Neural cell (in vitro differentiated cells): ENCODE data around the gene SLC18A3. TPM values are rescaled to one million over a fixed set of nuclear protein-coding genes. Genes with fewer than 3 reads are reported as not detected.

Source experiments
- H2AFZ ChIP-seq: fragments of 200-600, 300-800 bp; sonication (generic), shearing (Covaris generic); 2 replicates; pipeline ENCODE4 v1.6.0; 2014; ENCODE audit warnings: low read depth, mild to moderate bottlenecking, antibody characterized with exemption, low read length, moderate library complexity
- H3F3A ChIP-seq: fragments of 200-600 bp; shearing (Covaris generic); 2 replicates; pipeline ENCODE4 v1.6.1; 2016; ENCODE audit warnings: mild to moderate bottlenecking, moderate library complexity, mixed read lengths, antibody characterized with exemption, low read length; ENCODE audit not compliant: insufficient read depth, poor library complexity, severe bottlenecking
- H3K27ac ChIP-seq: fragments of 200-600, 300-800 bp; sonication (generic), shearing (Covaris generic); 2 replicates; pipeline ENCODE4 v1.5.1; 2014; ENCODE audit warnings: mild to moderate bottlenecking, low read length, moderate library complexity
- H3K27me3 ChIP-seq: fragments of 300-800, 200-600 bp; sonication (generic), shearing (Covaris generic); 2 replicates; pipeline ENCODE4 v1.6.0; 2014; ENCODE audit warnings: mild to moderate bottlenecking, low read depth, low read length, moderate library complexity; ENCODE audit not compliant: insufficient read depth
- H3K36me3 ChIP-seq: fragments of 300-800, 200-600 bp; sonication (generic), shearing (Covaris generic); 2 replicates; pipeline ENCODE4 v1.5.1; 2014; ENCODE audit warnings: mild to moderate bottlenecking, antibody characterized with exemption, low read length, moderate library complexity; ENCODE audit not compliant: insufficient read depth
- H3K4me2 ChIP-seq: fragments of 300-800, 200-600 bp; sonication (generic), shearing (Covaris generic); 2 replicates; pipeline ENCODE4 v1.6.0; 2014; ENCODE audit warnings: mild to moderate bottlenecking, low read length
- H3K4me3 ChIP-seq: fragments of 300-800, 200-600 bp; sonication (generic), shearing (Covaris generic); 2 replicates; pipeline ENCODE4 v1.5.1; 2014; ENCODE audit warnings: mild to moderate bottlenecking, low read length, moderate library complexity
- H3K79me2 ChIP-seq: fragments of 200-600 bp; shearing (Covaris generic); replicated peaks from 2 replicates; pipeline ENCODE4 v1.6.0; 2014; ENCODE audit warnings: mild to moderate bottlenecking, low read length, moderate library complexity; ENCODE audit not compliant: insufficient read depth
- H3K9ac ChIP-seq: fragments of 300-800, 200-600 bp; sonication (generic), shearing (Covaris generic); 2 replicates; pipeline ENCODE4 v1.6.1; 2016; ENCODE audit warnings: mild to moderate bottlenecking, low read length, mixed read lengths
- H3K9me2 ChIP-seq: fragments of 200-600 bp; shearing (Covaris generic); 2 replicates; pipeline ENCODE4 v1.6.1; 2016; ENCODE audit warnings: mild to moderate bottlenecking, low read length, mixed read lengths; ENCODE audit not compliant: insufficient read depth
- H3K9me3 ChIP-seq: fragments of 200-600, 300-800 bp; sonication (generic), shearing (Covaris generic); 2 replicates; pipeline ENCODE4 v1.6.1; 2016; ENCODE audit warnings: mild to moderate bottlenecking, mixed run types, low read length, moderate library complexity, mixed read lengths
- H4K20me1 ChIP-seq: fragments of 200-600 bp; shearing (Covaris generic); 2 replicates; pipeline ENCODE4 v1.6.1; 2016; ENCODE audit warnings: mild to moderate bottlenecking, mixed run types; ENCODE audit not compliant: insufficient read depth
- CTCF ChIP-seq: fragments of 450-650 bp; IDR thresholded peaks from 2 replicates; pipeline ENCODE4 v1.5.1; 2014; ENCODE audit warnings: antibody characterized with exemption, mild to moderate bottlenecking, moderate library complexity; ENCODE audit not compliant: poor library complexity, severe bottlenecking
- EP300 ChIP-seq: fragments of 450-650 bp; conservative IDR thresholded peaks from 2 replicates; pipeline ENCODE4 v1.6.1; 2014; ENCODE audit warnings: antibody characterized with exemption, mild to moderate bottlenecking, moderate library complexity; ENCODE audit not compliant: poor library complexity, severe bottlenecking
- EZH2 ChIP-seq: fragments of 200-600, 300-800 bp; shearing (Covaris generic), sonication (generic); IDR thresholded peaks from 2 replicates; pipeline ENCODE4 v1.6.1; 2014; ENCODE audit warnings: antibody characterized with exemption, low read length, borderline replicate concordance, mild to moderate bottlenecking; ENCODE audit not compliant: insufficient read depth, poor library complexity, severe bottlenecking
- MXI1 ChIP-seq: fragments of 450-650 bp; conservative IDR thresholded peaks from 2 replicates; pipeline ENCODE4 v1.6.1; 2014; ENCODE audit warnings: antibody characterized with exemption, mild to moderate bottlenecking; ENCODE audit not compliant: poor library complexity, severe bottlenecking
- POLR2AphosphoS5 ChIP-seq: IDR thresholded peaks from 2 replicates; pipeline ENCODE4 v1.6.1; 2012
- RAD21 ChIP-seq: fragments of 450-650 bp; conservative IDR thresholded peaks from 2 replicates; pipeline ENCODE4 v1.6.1; 2014; ENCODE audit warnings: antibody characterized with exemption, mild to moderate bottlenecking, moderate library complexity
- SMC3 ChIP-seq: fragments of 450-650 bp; conservative IDR thresholded peaks from 2 replicates; pipeline ENCODE4 v1.6.1; 2014; ENCODE audit warnings: antibody characterized with exemption, mild to moderate bottlenecking, moderate library complexity; ENCODE audit not compliant: poor library complexity
- TAF1 ChIP-seq: IDR thresholded peaks from 2 replicates; pipeline ENCODE4 v1.6.1; 2012; ENCODE audit warnings: low read depth
- polyA plus RNA-seq: library from polyadenylated mRNA; depleted of rRNA; stranded (reverse); fragments of >200 nt; gene quantifications from 2 replicates; pipeline ENCODE4 v1.2.3, GENCODE V29; 2014
- TF ChIP-seq, protein P1 (sequence below): IDR thresholded peaks from 2 replicates; pipeline ENCODE4 v1.6.1; 2012; ENCODE audit warnings: borderline replicate concordance

The SLC18A3 gene
- polyA plus RNA-seq, 1 donor from 2014 or later = not detected

DNA sequence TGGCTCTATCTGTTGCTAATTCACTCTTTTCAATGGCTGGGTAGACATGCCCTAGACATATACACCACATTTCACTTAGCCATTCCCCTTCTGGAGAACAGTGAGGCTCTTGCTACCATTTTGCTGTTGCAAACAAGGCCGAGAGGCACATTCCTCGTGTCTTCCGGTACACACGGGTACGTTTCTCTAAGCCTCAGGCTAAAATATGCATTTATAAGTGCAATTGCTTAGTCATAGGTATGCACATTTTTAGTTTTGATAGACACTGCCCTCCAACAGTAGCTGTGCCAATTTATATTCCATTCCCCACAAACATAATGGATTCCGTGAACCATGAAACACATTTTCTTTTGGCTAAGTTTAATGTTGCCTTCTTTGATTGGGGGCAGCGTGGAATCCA lies 16.9 kb downstream of the SLC18A3 start:
- Histone ChIP-seq H3K9me2 (no peaks in the 10 kb centered on the region), H2AFZ (no peak overlapping the region), H3K9me3 (no peaks in the 10 kb centered on the region), H3K36me3 (no peaks in the 10 kb centered on the region), H3K4me2 (no peak overlapping the region), H3K79me2 (no peaks in the 10 kb centered on the region), H4K20me1 (no peaks in the 10 kb centered on the region), H3K4me3 (no peak overlapping the region), H3K9ac (no peak overlapping the region), H3K27ac (no peak overlapping the region), H3F3A (no peaks in the 10 kb centered on the region), H3K27me3 (no peaks in the 10 kb centered on the region)
- TF ChIP-seq TAF1 (no peak), CTCF (no peak), POLR2AphosphoS5 (no peak), MXI1 (no peak), EP300 (no peak), RAD21 (no peak), EZH2 (no peak), SMC3 (no peak)
- TF ChIP-seq, protein P1, sequence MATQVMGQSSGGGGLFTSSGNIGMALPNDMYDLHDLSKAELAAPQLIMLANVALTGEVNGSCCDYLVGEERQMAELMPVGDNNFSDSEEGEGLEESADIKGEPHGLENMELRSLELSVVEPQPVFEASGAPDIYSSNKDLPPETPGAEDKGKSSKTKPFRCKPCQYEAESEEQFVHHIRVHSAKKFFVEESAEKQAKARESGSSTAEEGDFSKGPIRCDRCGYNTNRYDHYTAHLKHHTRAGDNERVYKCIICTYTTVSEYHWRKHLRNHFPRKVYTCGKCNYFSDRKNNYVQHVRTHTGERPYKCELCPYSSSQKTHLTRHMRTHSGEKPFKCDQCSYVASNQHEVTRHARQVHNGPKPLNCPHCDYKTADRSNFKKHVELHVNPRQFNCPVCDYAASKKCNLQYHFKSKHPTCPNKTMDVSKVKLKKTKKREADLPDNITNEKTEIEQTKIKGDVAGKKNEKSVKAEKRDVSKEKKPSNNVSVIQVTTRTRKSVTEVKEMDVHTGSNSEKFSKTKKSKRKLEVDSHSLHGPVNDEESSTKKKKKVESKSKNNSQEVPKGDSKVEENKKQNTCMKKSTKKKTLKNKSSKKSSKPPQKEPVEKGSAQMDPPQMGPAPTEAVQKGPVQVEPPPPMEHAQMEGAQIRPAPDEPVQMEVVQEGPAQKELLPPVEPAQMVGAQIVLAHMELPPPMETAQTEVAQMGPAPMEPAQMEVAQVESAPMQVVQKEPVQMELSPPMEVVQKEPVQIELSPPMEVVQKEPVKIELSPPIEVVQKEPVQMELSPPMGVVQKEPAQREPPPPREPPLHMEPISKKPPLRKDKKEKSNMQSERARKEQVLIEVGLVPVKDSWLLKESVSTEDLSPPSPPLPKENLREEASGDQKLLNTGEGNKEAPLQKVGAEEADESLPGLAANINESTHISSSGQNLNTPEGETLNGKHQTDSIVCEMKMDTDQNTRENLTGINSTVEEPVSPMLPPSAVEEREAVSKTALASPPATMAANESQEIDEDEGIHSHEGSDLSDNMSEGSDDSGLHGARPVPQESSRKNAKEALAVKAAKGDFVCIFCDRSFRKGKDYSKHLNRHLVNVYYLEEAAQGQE = no peak

DNA sequence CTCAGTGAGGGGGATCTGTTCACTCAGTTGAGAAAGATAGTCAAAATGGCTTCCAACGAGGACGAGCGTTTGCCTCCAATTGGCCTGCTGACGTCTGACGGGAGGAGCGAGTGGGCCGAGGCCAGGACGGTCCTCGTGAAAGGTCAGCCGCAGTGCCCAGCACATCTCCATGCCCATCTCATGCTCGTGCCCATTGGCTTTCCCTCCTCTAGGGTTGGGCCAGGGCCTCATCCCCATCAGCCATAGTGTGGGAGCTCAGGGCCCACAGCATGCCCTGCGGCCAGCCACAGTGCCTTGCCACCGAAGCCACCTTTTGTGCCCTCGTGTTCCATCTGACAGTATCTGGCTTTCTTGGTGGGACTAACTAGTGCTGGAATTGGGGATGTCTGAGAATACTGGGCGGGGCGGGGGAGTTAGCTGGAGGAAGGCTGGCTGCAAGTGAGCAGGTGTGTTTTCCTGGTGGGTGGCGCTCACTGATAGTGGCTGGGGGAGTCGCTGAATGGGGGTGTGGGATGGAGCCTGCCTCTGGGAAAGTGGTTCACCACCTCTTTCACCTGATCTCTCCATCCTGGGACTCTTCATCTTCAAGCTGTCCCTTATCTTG lies 17.6 kb downstream of the SLC18A3 start:
- H3K4me2 ChIP-seq = no peak overlapping the region
- H2AFZ ChIP-seq = no peak overlapping the region
- no peaks in the 10 kb centered on the region for H4K20me1 ChIP-seq
- H3K9me3 ChIP-seq = no peaks in the 10 kb centered on the region
- H3K27me3 ChIP-seq = no peaks in the 10 kb centered on the region
- H3K9me2 ChIP-seq = no peaks in the 10 kb centered on the region
- H3F3A ChIP-seq = no peaks in the 10 kb centered on the region
- no peaks in the 10 kb centered on the region for H3K36me3 ChIP-seq
- no peaks in the 10 kb centered on the region for H3K79me2 ChIP-seq
- TF ChIP-seq MXI1 (no peak), POLR2AphosphoS5 (no peak), TAF1 (no peak), EP300 (no peak), RAD21 (no peak), SMC3 (no peak), CTCF (no peak), EZH2 (no peak)
- TF ChIP-seq, protein P1 = no peak
- H3K27ac ChIP-seq = no peak overlapping the region
- no peak overlapping the region for H3K9ac ChIP-seq
- no peak overlapping the region for H3K4me3 ChIP-seq
